GM21529 (cell line): Measurements from ENCODE around the gene ANKRD17.
"Not testable (repeated sequence)": the region's sequence is repeated elsewhere in the genome, so short reads cannot be mapped to it uniquely, and the experiment has no call there.

Source experiments
- ATAC-seq: cut with Tn5 transposase; IDR thresholded peaks from one replicate; pipeline ENCODE4 v1.9.1; 2021; ENCODE audit not compliant: unreplicated experiment

ANKRD17 gene

DNA sequence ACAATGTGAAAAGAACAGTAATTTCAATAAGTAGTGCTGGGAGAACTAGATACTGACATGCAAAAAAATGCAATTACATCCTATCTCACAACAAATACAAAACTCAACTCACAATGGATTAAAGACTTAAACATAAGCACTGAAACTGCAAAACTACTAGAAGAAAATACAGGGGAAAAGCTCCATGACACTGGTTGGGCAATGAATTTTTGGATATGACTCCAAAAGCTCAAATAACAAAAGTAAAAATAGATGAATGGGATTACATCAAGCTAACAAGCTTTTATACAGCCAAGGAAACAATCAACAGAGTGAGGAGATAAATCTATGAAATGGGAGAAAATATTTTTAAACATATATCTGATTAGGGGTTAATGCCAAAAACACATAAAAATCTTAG, 53.1 kb downstream of the ANKRD17 start:
- ATAC-seq, result no peak

DNA sequence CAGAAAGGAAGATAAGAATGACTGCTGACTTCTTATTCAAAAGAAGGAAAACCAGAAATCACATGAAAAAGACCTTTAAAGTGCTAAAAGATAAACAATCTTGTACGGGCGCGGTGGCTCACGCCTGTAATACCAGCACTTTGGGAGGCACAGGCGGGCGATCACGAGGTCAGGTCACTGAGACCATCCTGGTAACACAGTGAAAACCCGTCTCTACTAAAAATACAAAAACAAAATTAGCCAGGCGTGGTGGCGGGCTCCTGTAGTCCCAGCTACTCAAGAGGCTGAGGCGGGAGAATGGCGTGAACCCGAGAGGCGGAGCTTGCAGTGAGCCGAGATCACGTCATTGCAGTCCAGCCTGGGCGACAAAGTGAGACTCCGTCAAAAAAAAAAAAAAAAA, 54.6 kb downstream of the ANKRD17 start:
- not testable (repeated sequence) for ATAC-seq

DNA sequence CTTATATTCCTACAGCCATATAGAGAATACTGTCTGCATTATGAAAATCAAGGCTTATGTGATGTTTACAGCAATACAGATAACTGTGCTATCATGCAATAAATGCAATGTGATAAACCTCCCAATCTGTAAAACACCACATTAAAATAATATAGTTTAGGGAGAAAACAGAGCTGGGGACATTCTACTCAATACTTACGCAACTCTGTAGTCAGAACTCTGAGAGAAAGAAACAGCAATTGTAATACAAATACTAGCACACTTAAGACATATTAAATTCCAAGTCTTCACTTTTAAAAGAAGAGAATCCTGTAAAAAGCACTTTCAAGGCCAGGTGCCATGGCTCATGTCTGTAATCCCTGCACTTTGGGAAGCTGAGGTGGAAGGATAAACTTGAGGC, 61.4 kb downstream of the ANKRD17 start:
- no peak for ATAC-seq

DNA sequence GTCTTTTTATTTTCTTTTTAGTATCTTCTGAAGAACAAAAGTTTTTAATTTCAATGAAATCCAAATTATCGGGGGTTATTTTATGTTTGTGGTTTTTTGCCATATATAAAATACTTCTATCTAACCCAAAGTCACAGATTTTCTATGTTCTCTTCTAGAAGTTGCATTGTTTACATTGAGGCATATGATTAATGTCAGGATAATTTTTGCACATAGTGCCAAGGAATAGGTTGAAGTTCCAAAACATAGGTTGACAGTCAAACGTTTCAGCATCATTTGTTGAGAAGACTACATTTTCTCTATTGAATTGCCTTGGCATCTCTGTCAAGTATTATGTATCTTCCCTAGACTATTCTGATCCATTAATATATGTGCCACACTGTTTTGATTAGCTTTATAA, 64.5 kb downstream of the ANKRD17 start:
- no peak for ATAC-seq

DNA sequence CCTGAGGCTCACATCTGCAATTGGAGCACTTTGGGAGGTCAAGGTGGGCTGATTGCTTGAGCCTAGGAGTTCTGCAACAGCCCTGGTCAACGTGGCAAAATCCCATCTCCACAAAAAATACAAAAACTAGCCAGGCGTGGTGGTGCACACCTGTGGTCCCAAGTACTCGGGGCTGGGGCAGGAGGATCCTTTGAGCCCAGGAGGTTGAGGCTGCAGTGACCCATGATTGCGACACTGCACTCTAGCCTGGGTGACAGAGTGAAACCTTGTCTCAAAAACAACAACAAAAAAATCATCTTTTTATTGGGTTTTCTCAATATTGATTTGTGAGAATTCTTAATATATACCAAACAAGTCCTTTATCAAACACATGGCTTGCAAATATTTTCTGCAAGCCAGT, 64.9 kb downstream of the ANKRD17 start:
- peak; percentile 36 for ATAC-seq

DNA sequence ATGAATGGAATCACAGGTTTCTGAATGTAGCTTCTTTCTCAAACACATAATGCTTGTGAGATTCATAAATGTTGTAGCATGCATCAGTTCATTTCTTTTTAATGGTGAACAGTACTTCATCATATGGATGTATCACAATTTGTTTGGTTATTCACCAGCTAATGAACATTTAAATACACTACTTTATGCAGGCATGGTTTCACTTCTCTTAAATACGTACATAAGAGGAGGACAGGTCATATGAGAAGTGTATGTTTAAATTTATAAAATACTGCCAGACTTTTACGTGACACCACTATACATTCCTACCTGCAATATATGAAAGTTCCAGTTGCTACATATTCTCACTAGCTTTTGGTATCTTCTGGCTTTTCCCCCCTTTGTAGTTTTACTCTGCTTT, 65.4 kb downstream of the ANKRD17 start:
- peak; percentile 79 for ATAC-seq

DNA sequence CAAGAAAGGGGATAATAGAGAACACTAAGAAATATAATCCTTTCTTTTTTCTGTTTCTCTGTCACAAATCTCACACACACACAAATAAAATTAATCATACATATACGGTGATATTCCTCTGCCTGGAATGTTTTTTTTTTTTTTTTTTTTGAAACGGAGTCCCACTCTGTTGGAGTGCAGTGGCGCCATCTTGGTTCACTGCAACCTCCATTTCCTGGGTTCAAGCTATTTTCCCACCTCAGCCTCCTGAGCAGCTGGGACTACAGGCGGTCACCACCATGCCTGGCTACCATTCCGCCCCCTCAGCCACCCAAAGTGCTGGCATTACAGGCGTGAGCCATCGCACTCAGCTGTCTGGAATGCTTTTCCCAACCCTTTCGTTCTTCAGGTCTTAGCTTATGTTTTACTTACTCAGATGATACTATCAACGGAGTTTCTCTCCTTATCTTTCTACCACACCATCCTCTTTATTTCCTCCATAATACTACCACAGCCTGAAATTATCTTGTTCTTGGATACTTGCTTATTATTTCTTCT, 69.3 kb downstream of the ANKRD17 start:
- no peak for ATAC-seq

DNA sequence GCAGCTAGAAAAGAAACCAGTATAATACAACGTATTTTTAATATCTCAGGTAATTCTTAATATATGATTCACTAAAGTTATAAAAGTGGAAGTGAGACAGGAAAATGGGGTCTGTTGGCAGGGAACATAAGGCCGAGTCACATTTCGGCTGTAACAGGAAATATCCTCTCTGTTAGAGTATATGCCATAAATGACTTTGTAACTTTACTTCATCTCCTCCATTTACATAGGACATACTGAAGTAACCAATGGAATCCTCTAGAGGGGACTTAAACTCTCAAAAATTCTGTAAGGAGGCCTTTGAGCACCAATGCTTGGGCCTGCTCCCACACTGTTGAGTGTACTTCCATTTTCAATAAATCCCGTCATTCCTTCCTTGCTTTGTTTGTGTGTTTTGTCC, 71.3 kb downstream of the ANKRD17 start:
- ATAC-seq, result no peak

DNA sequence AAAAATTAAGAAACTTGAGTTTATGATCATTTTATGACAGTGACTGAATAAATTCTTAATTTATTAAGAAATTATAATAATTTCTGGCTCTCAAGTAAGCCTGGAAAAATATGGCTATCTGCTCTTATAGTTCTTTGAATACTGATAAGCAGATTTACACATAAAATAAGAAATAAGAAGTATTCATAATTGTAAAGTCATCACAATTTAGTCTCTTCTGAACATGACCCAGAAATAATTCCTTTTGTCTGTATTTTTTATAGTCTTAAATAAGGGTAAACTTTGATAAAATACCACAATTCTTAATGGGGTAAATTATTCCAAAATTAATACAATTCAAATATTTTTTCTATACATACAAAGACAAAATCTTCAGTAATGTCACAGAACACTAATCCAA, 72.7 kb downstream of the ANKRD17 start:
- ATAC-seq, result no peak

DNA sequence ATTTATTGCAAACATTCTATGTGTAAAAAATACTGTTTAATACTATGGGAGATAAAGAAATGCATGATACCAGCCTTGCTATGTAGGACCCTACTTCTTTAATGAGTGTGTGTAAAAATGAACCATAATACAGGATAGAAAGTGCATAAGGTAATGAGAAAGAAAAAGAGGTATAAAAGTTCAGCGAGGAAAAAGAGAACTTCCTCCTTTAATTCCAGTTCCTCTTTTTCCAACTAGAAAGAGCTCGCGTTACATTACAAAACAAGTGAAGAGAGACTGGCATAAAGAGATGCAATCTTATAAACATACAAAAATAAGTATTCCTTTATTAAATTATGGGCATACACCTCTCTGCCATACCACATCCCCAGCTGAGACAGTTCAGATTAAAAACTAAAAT, 77.4 kb downstream of the ANKRD17 start:
- no peak for ATAC-seq

DNA sequence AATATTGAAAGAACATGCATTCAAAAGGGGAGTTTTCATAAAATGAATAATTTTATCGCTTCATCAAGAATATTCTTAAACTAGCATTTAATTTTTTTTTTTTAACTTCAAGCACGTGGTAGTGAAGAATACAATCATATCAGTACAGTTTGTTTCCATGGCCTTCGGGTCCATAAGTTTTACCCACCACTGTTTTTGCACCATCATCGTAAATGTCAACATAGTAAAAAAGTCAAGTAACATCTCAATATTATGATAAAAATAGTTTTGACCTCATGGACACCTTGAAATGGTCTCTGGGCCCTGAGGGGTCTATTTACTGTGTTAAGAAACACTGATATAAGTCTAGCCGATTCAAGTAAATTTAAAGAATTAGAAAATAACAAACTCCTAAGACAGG, 80.2 kb downstream of the ANKRD17 start:
- ATAC-seq, result no peak

DNA sequence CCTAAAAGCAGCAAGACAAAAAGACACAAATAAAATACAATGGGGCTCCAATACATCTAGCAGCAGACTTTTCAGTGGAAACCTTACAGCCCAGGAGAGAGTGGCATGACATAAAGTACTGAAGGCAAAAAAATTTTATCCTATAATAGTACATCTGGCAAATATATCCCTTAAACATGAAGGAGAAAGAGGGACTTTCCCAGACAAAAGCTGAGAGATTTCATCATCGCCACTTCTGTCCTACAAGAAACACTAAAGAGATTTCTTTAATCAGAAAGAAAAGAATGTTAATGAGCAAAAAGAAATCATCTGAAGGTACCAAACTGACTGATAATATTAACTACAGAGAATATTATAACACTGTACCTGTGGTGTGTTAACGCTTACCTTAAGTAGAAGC, 86.4 kb downstream of the ANKRD17 start:
- no peak for ATAC-seq

DNA sequence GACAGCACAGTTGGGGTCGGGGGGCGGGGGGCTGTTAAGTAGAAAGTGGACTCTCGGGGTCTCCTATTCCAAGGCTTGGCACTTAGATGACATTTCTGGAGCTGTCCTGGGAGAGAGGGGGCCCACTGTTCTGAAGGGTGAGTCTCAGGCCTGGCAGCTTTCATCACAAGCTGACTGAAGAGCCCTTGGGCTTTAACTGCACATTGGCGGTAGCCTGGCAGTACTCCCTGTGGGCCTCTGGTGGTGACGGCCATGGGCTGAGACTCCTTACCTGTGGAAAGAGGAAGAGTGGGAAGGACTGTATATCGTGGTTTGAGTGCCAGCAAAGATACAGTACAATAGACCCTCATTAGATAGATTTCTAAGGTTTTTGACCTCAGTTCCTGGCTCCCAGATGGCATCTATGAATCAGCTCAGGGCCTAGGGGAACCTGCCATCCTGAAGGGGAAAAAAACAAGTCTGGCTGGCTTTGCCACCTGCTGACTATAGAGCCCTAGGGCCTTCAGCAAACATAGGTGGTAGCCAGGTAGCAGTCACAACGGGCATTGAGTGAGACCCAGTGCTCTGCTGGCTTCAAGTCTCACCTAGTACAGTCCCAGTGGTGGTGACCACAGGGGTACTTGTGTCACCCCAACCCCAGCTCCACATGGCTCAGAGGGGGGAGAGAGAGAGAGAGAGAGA, 87.9 kb downstream of the ANKRD17 start:
- ATAC-seq, result no peak

DNA sequence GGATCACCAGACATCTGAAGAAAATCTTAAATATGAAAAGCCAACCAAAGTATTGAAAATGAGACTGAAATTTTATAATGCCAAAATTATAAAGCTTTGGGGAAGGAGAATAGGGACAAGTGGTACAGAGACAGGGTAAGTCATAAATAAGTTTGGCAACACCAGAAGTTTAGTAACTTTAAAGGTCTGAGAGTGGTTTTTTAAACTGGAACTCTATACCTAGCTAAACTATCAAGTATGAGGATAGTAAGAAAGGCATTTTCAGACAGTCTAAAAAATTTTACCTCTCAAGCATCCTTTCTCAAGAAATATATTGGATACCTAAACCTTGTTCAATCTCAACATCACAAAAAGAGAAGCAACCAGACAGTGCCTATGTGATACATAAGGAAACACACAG, 92.4 kb downstream of the ANKRD17 start:
- no peak for ATAC-seq

DNA sequence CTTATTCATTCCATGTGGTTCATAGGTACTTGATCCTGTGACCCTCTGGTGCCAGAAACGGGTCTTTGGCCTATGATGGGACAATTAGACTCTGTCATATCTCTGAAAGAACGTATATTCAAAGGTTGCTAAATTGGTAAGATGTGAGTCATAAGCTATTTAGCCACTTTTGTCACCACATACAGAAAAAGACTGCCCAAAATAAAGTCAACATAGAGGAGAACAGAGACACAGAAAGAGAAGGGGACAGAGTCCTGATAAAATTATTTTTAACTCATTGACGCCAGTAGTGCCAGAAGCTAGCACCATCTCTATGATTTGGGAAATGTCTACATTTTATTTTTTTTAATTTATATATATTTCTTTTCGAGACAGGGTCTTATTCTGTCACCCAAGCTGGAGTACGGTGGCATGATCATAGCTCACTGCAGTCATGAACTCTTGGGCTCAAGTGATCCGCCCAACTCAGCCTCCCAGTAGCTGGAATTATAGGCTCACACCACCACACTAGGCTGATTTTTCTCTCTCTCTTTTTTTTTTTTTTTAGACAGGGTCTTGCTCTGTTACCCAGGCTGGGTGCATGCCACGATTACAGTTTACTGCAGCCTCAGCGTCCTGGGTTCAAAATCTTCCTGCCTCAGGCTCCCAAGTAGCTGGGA, 96.9 kb downstream of the ANKRD17 start:
- ATAC-seq, result no peak

DNA sequence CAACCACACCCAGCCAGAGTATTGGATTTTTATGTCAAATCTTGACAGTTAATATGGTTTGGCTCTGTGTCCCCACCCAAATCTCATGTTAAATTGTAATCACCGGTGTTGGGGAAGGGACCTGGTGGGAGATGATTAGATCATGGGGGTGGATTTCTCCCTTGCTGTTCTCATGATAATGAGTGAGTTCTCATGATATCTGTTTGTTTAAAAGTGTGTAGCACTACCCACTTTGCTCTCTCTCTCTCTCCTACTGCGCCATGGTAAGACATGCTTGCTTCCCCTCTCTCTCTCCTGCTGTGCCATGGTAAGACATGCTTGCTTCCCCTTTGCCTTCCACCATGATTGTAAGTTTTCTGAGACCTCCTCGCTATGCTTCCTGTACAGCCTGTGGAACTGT, 102.2 kb downstream of the ANKRD17 start:
- no peak for ATAC-seq

DNA sequence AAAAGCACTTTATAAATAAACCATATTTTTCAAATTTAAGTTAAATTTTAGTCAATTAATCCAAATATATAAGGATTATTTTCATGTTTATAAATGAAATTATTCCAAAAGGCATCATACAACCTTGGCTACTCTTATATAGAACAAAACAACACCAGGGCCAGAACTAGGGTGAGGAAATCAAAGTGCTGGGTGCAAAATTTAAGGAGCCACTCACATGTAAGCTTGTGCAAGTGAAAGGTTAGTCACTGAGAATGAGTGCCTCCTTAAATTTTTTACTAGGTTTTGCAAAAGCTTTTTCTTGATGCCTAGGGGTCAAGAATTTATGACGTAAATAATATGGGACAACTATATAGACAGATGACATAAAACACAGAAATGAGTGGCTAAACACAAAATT, 105.7 kb downstream of the ANKRD17 start:
- ATAC-seq, result no peak

DNA sequence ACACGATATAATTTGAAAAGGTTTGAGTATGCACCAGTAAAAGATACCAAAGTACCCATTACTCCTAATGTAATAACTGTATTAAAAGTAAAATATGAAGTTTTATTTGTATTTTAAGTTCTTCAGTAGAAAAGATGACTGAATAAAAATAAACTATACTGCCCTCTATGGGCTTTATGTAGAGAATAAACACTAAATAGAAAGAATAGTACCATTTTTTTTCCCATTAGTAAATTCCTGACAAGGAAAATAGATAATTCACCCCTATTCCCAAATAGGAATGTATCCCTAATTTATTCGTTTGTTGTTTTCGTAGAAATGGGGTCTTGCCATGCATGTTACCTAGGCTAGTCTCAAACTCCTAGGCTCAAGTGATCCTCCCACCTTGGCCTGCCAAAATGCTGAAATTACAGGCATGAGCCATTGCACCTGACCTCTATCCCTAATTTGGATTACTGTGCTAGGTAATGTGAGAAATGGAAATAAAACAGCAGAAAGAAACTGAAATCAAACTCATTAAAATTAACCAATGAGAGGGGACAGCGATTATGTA, 115.5 kb downstream of the ANKRD17 start:
- ATAC-seq, result no peak

DNA sequence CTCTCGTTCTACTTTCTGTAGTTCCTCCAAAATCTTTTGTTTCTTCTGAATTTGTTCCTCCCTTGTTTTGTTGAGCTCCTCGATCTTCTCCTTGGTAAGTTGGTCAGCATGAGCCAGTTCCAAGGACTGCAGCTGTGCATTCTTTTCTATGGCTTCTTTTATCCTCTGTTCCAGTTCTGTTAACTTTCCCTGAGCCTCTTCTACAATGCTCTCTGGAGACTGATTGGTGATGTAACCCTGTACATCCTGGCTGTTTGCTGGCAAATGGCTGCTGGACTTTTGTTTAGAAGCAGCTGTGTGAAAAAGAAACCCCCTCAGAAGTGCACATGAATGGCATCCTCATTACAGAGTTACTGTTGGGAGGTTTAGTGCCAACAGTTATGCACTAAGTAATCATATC, 118.6 kb downstream of the ANKRD17 start:
- ATAC-seq, result no peak

DNA sequence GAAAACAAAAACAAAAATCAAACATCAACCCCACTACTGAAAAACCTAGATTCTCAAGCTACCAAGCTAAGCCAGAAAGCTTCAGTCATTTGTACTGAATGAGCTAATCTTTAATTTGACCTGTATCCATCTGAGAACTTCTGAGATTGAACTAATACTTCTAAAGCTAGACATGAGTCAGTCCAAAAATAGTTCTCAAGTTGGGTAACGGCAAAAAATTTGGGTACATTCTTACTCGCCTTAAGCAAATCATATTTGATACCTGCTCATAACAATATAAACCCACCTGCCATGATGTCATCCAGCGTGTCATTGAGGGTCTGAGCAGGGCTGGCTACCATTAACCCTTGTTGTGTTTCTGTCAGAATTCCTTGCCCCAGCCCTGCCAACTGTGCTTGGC, 119.4 kb downstream of the ANKRD17 start:
- ATAC-seq, result no peak

DNA sequence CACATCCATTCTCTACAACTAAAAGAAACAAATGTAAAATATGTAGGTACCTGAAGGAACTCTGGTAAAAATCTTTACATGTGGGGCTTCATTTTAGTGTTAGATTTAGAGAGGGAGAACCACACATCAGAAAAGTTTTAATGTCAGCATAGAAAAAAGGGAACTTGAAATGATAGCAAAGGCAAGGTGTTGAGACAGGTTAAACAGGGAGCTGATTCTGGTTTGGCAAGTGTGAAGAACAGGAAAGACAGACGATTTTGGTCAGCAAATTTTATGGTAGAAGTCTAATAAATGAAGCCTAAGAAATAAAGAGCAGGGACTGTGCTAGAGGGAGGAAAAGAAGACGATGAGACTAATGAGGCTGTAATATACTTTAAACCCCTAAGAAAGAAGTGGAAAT, 121.5 kb downstream of the ANKRD17 start:
- no peak for ATAC-seq

DNA sequence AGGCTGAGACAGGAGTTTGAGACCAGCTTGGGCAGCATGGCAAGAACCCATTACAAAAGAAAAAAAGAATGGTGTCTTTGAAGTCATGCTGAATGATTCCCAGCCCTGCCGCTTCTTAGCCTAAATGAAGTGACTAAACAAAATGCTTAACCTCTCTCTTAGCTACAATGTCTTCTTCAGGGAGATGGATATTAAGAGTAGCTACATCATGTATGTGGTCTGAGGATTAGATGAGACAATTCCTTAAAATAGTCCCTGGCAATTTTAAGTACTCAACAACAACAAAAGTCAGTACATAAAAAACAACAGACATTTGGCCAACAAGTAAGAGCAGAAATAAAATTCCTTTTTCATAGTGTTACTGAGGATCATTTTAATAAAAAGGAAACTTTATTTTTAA, 124.8 kb downstream of the ANKRD17 start:
- no peak for ATAC-seq
